SK-N-SH (cell line): ENCODE measurements around the gene SGPP2. TPM values are rescaled to one million over a fixed set of nuclear protein-coding genes. Genes with fewer than 3 reads are reported as not detected.

Source experiments
- CTCF ChIA-PET: fragments of 300-600, 350-600 bp; formaldehyde crosslinking; extraction: SDS; loops from one replicate; lab custom pipeline; 2021; lab: Yijun Ruan, JAX
- POLR2A ChIA-PET: fragments of 350-600 bp; sonication (Branson Sonifier 250); formaldehyde crosslinking; extraction: SDS; loops from one replicate; lab custom pipeline; 2020; ENCODE audit warnings: antibody characterized with exemption, inconsistent platforms; lab: Yijun Ruan, JAX
- DNase-seq: peaks from one replicate; pipeline ENCODE4 v3.0.0; 2012
- H2AFZ ChIP-seq: fragments of 200-600 bp; sonication (generic); 2 replicates; pipeline ENCODE4 v1.8.1; 2016; ENCODE audit warnings: antibody characterized with exemption, mild to moderate bottlenecking, low read depth
- H3F3A ChIP-seq: fragments of 200-600 bp; sonication (generic); replicated peaks from 2 replicates; pipeline ENCODE3; 2016; ENCODE audit warnings: antibody characterized with exemption, mild to moderate bottlenecking; ENCODE audit not compliant: insufficient read depth
- H3K27ac ChIP-seq, 2 experiments: fragments of 200-500 bp in 1 of 2; fragments of 200-600 bp in 1 of 2; sonication (Bioruptor generic) in 1 of 2; sonication (generic), shearing (Covaris generic) in 1 of 2; 2 replicates each; pipeline versions ENCODE4 v1.5.1 to v1.6.1; 2014 to 2016; ENCODE audit warnings: low read depth in 2 of 2, inconsistent platforms in 1 of 2, low read length in 1 of 2, mild to moderate bottlenecking in 1 of 2, mixed read lengths in 1 of 2
- H3K27me3 ChIP-seq: fragments of 200-600 bp; sonication (generic), shearing (Covaris generic); 2 replicates; pipeline ENCODE4 v1.6.1; 2016; ENCODE audit warnings: mixed run types; ENCODE audit not compliant: insufficient read depth
- H3K36me3 ChIP-seq, 2 experiments: fragments of 200-500 bp in 1 of 2; fragments of 200-600 bp in 1 of 2; sonication (Bioruptor generic) in 1 of 2; sonication (generic) in 1 of 2; replicated peaks in 1 of 2; 2 replicates each; pipeline versions ENCODE3 to v1.5.1; 2014 to 2016; ENCODE audit warnings: low read length in 1 of 2, mild to moderate bottlenecking in 1 of 2; ENCODE audit not compliant: insufficient read depth in 2 of 2, control insufficient read depth in 1 of 2
- H3K4me1 ChIP-seq, 2 experiments: fragments of 200-500 bp in 1 of 2; fragments of 200-600 bp in 1 of 2; sonication (Bioruptor generic) in 1 of 2; sonication (generic), shearing (Covaris generic) in 1 of 2; 2 replicates each; pipeline versions ENCODE4 v1.5.1 to v1.6.1; 2014 to 2016; ENCODE audit warnings: low read depth in 1 of 2, low read length in 1 of 2, mixed run types in 1 of 2; ENCODE audit not compliant: insufficient read depth in 2 of 2, control insufficient read depth in 1 of 2
- H3K4me2 ChIP-seq: fragments of 200-600 bp; sonication (generic), shearing (Covaris generic); 2 replicates; pipeline ENCODE4 v1.6.1; 2017; ENCODE audit warnings: mixed run types
- H3K4me3 ChIP-seq, 2 experiments: fragments of 200-500 bp in 1 of 2; fragments of 200-600 bp in 1 of 2; sonication (Bioruptor generic) in 1 of 2; sonication (generic), shearing (Covaris generic) in 1 of 2; 2 replicates each; pipeline versions ENCODE4 v1.5.1 to v1.8.1; 2014 to 2016; ENCODE audit warnings: low read depth in 2 of 2, inconsistent platforms in 1 of 2, low read length in 1 of 2, mild to moderate bottlenecking in 1 of 2, mixed read lengths in 1 of 2, moderate library complexity in 1 of 2
- H3K79me2 ChIP-seq: fragments of 200-600 bp; sonication (generic); 2 replicates; pipeline ENCODE4 v1.8.1; 2017; ENCODE audit warnings: mild to moderate bottlenecking; ENCODE audit not compliant: insufficient read depth
- H3K9ac ChIP-seq: fragments of 200-600 bp; sonication (generic); 2 replicates; pipeline ENCODE4 v1.6.1; 2017; ENCODE audit warnings: mixed run types
- H3K9me2 ChIP-seq: fragments of 200-600 bp; sonication (generic); 2 replicates; pipeline ENCODE4 v1.6.1; 2017; ENCODE audit warnings: mixed run types
- H3K9me3 ChIP-seq: fragments of 200-600 bp; sonication (generic); 2 replicates; pipeline ENCODE4 v1.6.1; 2017; ENCODE audit warnings: mixed run types, mild to moderate bottlenecking, moderate library complexity
- H4K20me1 ChIP-seq: fragments of 200-600 bp; sonication (generic); 2 replicates; pipeline ENCODE4 v1.6.1; 2017; ENCODE audit warnings: mild to moderate bottlenecking, mixed run types; ENCODE audit not compliant: insufficient read depth
- EZH2phosphoT487 ChIP-seq: fragments of 200-600 bp; sonication (generic); IDR thresholded peaks from 2 replicates; pipeline ENCODE4 v1.6.1; 2017; ENCODE audit warnings: low read depth, mixed run types, mild to moderate bottlenecking, antibody characterized with exemption, moderate library complexity, borderline replicate concordance
- GATA2 ChIP-seq: sonication (generic); formaldehyde crosslinking; IDR thresholded peaks from 2 replicates; pipeline ENCODE4 v1.5.0; 2020; ENCODE audit warnings: mild to moderate bottlenecking, missing genetic modification reagents
- MAX ChIP-seq: IDR thresholded peaks from 2 replicates; pipeline ENCODE4 v1.4.0; 2012; ENCODE audit warnings: low read depth
- REST ChIP-seq: IDR thresholded peaks from 2 replicates; pipeline ENCODE4 v1.6.1; 2012; ENCODE audit warnings: mild to moderate bottlenecking, low read depth, low read length, moderate library complexity
- SIN3A ChIP-seq: IDR thresholded peaks from 2 replicates; pipeline ENCODE4 v1.6.1; 2012; ENCODE audit warnings: low read depth, mild to moderate bottlenecking, low read length, moderate library complexity, borderline replicate concordance
- SMC3 ChIP-seq: IDR thresholded peaks from 2 replicates; pipeline ENCODE4 v1.6.1; 2012; ENCODE audit warnings: low read depth, low read length, improper control_type of control experiment
- TEAD4 ChIP-seq: IDR thresholded peaks from 2 replicates; pipeline ENCODE4 v1.4.0; 2012; ENCODE audit warnings: mild to moderate bottlenecking, borderline replicate concordance; ENCODE audit not compliant: insufficient read depth
- YY1 ChIP-seq: IDR thresholded peaks from 2 replicates; pipeline ENCODE4 v1.4.0; 2012; ENCODE audit warnings: low read depth, mild to moderate bottlenecking
- WGBS: methylation state at CpG from one replicate; pipeline ENCODE4 v1.1.6; 2017; ENCODE audit warnings: low lambda C conversion rate; 5-methylcytosine and 5-hydroxymethylcytosine counted together
- polyA plus RNA-seq, 3 experiments: library from polyadenylated mRNA; depleted of rRNA; stranded (reverse); fragments of >200 nt; gene quantifications; 2 replicates each; pipeline ENCODE4 v1.2.3, GENCODE V29; 2012

The SGPP2 gene
- polyA plus RNA-seq, 1 of the 3 experiments (the other 2 are of a cell fraction), result 0.03 TPM

GRCh38 chr2:222598611-222599010 is 174.3 kb downstream of the SGPP2 start:
- Histone ChIP-seq H3K9ac (no peak overlapping the region), H3K79me2 (no peaks in the 10 kb centered on the region), H3K27me3 (no peaks in the 10 kb centered on the region), H3K4me1 (no peaks in the 10 kb centered on the region), H3K9me2 (no peaks in the 10 kb centered on the region), H3K4me3 (no peak overlapping the region), H3K9me3 (no peaks in the 10 kb centered on the region), H2AFZ (no peak overlapping the region), H3K4me2 (no peak overlapping the region), H4K20me1 (no peaks in the 10 kb centered on the region), H3K36me3 (peaks cover 43 to 57% of the 10 kb centered on the region in 2 experiments), H3K27ac (no peak overlapping the region), H3F3A (no peaks in the 10 kb centered on the region)
- DNase-seq, result no peak
- TF ChIP-seq MAX (no peak), YY1 (no peak), REST (no peak), TEAD4 (no peak), EZH2phosphoT487 (no peak), SMC3 (no peak)
- ChIA-PET CTCF (interaction anchor here (1.9 kb wide), 1 partner anchor 16 kb away, joined by 7 read pairs; no protein-coding TSS in a partner anchor), POLR2A (no interaction called here)
- WGBS, result 98% methylated on average over 4 of the region's 4 CpGs

GRCh38 chr2:222603501-222603900 is 179.2 kb downstream of the SGPP2 start:
- no peak overlapping the region for H3K4me2 ChIP-seq
- POLR2A ChIA-PET, result no interaction called here

More at GRCh38 chr2:222603501-222603900, 179.2 kb downstream of the SGPP2 start:
- H3K79me2 ChIP-seq, result no peaks in the 10 kb centered on the region
- H3K9ac ChIP-seq, result no peak overlapping the region
- H3K27me3 ChIP-seq, result no peaks in the 10 kb centered on the region
- H4K20me1 ChIP-seq, result no peaks in the 10 kb centered on the region
- no peak overlapping the region for H2AFZ ChIP-seq
- WGBS, result 89% methylated on average over 2 of the region's 2 CpGs
- H3K4me1 ChIP-seq, result peaks cover 0 to 13% of the 10 kb centered on the region in 2 experiments; a peak in 2 of 4 replicates
- CTCF ChIA-PET, result interaction anchor here (1.3 kb wide), 1 partner anchor 11 kb away, joined by 3 read pairs; no protein-coding TSS in a partner anchor
- DNase-seq, result no peak
- H3K27ac ChIP-seq, result no peak overlapping the region
- no peak overlapping the region for H3K4me3 ChIP-seq
- peaks cover 27 to 38% of the 10 kb centered on the region in 2 experiments for H3K36me3 ChIP-seq
- peaks cover 3% of the 10 kb centered on the region for H3F3A ChIP-seq
- TF ChIP-seq SIN3A (no peak), MAX (no peak), GATA2 (CRISPR knock-in tag) (no peak)
- H3K9me3 ChIP-seq, result no peaks in the 10 kb centered on the region
- H3K9me2 ChIP-seq, result no peaks in the 10 kb centered on the region
